Smooth muscle cell (in vitro differentiated cells): ENCODE data around the gene PTPRN2. TPM values are rescaled to one million over a fixed set of nuclear protein-coding genes. Genes with fewer than 3 reads are reported as not detected.

Experiments used
- DNase-seq: peaks from one replicate; lab custom pipeline; 2025; ENCODE audit not compliant: unreplicated experiment; lab: John Stamatoyannopoulos, UW
- H2AFZ ChIP-seq: fragments of 200-600 bp; sonication (generic); 2 replicates; pipeline ENCODE4 v1.6.0; 2016; ENCODE audit warnings: antibody characterized with exemption, low read depth, mild to moderate bottlenecking
- H3F3A ChIP-seq: fragments of 200-600 bp; sonication (generic); 2 replicates; pipeline ENCODE4 v1.6.0; 2017; ENCODE audit warnings: antibody characterized with exemption, low read depth
- H3K27ac ChIP-seq: fragments of 200-600 bp; sonication (generic); 2 replicates; pipeline ENCODE4 v1.5.1; 2016; ENCODE audit warnings: low read depth, mild to moderate bottlenecking
- H3K27me3 ChIP-seq: fragments of 200-600 bp; sonication (generic); 2 replicates; pipeline ENCODE4 v1.6.1; 2016; ENCODE audit warnings: low read depth, mild to moderate bottlenecking
- H3K36me3 ChIP-seq: fragments of 200-600 bp; sonication (generic); 2 replicates; pipeline ENCODE4 v1.5.1; 2016; ENCODE audit warnings: low read depth
- H3K4me1 ChIP-seq: fragments of 200-600 bp; sonication (generic); 2 replicates; pipeline ENCODE4 v1.5.1; 2016; ENCODE audit warnings: low read depth
- H3K4me2 ChIP-seq: fragments of 200-600 bp; sonication (generic); 2 replicates; pipeline ENCODE4 v1.6.0; 2016; ENCODE audit warnings: mild to moderate bottlenecking
- H3K4me3 ChIP-seq: fragments of 200-600 bp; sonication (generic); 2 replicates; pipeline ENCODE4 v1.5.1; 2016; ENCODE audit warnings: mild to moderate bottlenecking
- H3K79me2 ChIP-seq: fragments of 200-600 bp; sonication (generic); 2 replicates; pipeline ENCODE4 v1.6.0; 2016; ENCODE audit warnings: low read depth, mild to moderate bottlenecking
- H3K9ac ChIP-seq: fragments of 200-600 bp; sonication (generic); 2 replicates; pipeline ENCODE4 v1.6.0; 2016; ENCODE audit warnings: low read depth
- H3K9me3 ChIP-seq: fragments of 200-600 bp; sonication (generic); replicated peaks from 2 replicates; pipeline ENCODE4 v1.5.1; 2016; ENCODE audit warnings: low read depth
- H4K20me1 ChIP-seq: fragments of 200-600 bp; sonication (generic); 2 replicates; pipeline ENCODE4 v1.6.0; 2016; ENCODE audit warnings: low read depth
- CTCF ChIP-seq: fragments of 200-600 bp; sonication (generic); IDR thresholded peaks from 2 replicates; pipeline ENCODE4 v1.5.1; 2017; ENCODE audit warnings: borderline replicate concordance, mild to moderate bottlenecking, antibody characterized with exemption; ENCODE audit not compliant: insufficient read depth, poor library complexity, severe bottlenecking
- WGBS: methylation state at CpG from one replicate; pipeline ENCODE4 v1.1.7; 2016; ENCODE audit warnings: low lambda C conversion rate; 5-methylcytosine and 5-hydroxymethylcytosine counted together
- polyA plus RNA-seq: library from polyadenylated mRNA; unstranded; fragments of >200 nt; fragmentation: Nextera tagmentation; extraction: Ambion mirVana; gene quantifications from 2 replicates; pipeline ENCODE4 v1.2.1, GENCODE V29; 2016
- total RNA-seq: library from RNA; depleted of rRNA; stranded (reverse); fragments of >200 nt; gene quantifications from 2 replicates; pipeline ENCODE4 v1.2.3, GENCODE V29; 2014

The PTPRN2 gene
- total and polyA plus RNA-seq, 2 experiments from 2014 or later = 0.09 to 0.87 TPM

- H3K4me3 ChIP-seq = no peak overlapping the region
- no peak for DNase-seq
- H3K9me3 ChIP-seq = no peaks in the 10 kb centered on the region
- H3K79me2 ChIP-seq = no peaks in the 10 kb centered on the region
- 88% methylated on average over 15 of the region's 15 CpGs for WGBS
- H4K20me1 ChIP-seq = no peaks in the 10 kb centered on the region
- H3K27me3 ChIP-seq = no peaks in the 10 kb centered on the region
- H3K9ac ChIP-seq = no peak overlapping the region
- no peaks in the 10 kb centered on the region for H3K4me1 ChIP-seq
- no peak for TF ChIP-seq CTCF
- no peak overlapping the region for H3K27ac ChIP-seq
- H2AFZ ChIP-seq = no peak overlapping the region
- H3K36me3 ChIP-seq = no peaks in the 10 kb centered on the region
- no peaks in the 10 kb centered on the region for H3F3A ChIP-seq
- H3K4me2 ChIP-seq = no peak overlapping the region
Observed at GRCh38 chr7:158272509-158273137, 315.0 kb downstream of the PTPRN2 start.

GRCh38 chr7:158272091-158272490 lies 315.5 kb downstream of the PTPRN2 start:
- no peak overlapping the region for H3K4me3 ChIP-seq
- H3F3A ChIP-seq = no peaks in the 10 kb centered on the region
- H2AFZ ChIP-seq = no peak overlapping the region
- no peaks in the 10 kb centered on the region for H3K9me3 ChIP-seq
- no peaks in the 10 kb centered on the region for H3K79me2 ChIP-seq
- no peaks in the 10 kb centered on the region for H3K36me3 ChIP-seq
- H3K4me2 ChIP-seq = no peak overlapping the region
- no peak overlapping the region for H3K9ac ChIP-seq
- no peak for TF ChIP-seq CTCF
- DNase-seq = no peak
- no peaks in the 10 kb centered on the region for H4K20me1 ChIP-seq
- H3K27me3 ChIP-seq = no peaks in the 10 kb centered on the region
- H3K4me1 ChIP-seq = no peaks in the 10 kb centered on the region
- 90% methylated on average over 12 of the region's 12 CpGs for WGBS
- no peak overlapping the region for H3K27ac ChIP-seq

GRCh38 chr7:158271646-158272045 lies 316.0 kb downstream of the PTPRN2 start:
- Histone ChIP-seq H3K79me2 (no peaks in the 10 kb centered on the region), H3K4me2 (no peak overlapping the region), H3K9me3 (no peaks in the 10 kb centered on the region), H4K20me1 (no peaks in the 10 kb centered on the region), H3K27ac (no peak overlapping the region), H2AFZ (no peak overlapping the region), H3K4me1 (no peaks in the 10 kb centered on the region), H3F3A (no peaks in the 10 kb centered on the region), H3K27me3 (no peaks in the 10 kb centered on the region), H3K9ac (no peak overlapping the region), H3K4me3 (no peak overlapping the region), H3K36me3 (no peaks in the 10 kb centered on the region)
- DNase-seq = no peak
- no peak for TF ChIP-seq CTCF
- 89% methylated on average over 11 of the region's 11 CpGs for WGBS

GRCh38 chr7:158270856-158271413 lies 316.7 kb downstream of the PTPRN2 start:
- no peak overlapping the region for H3K9ac ChIP-seq
- H4K20me1 ChIP-seq = no peaks in the 10 kb centered on the region
- no peaks in the 10 kb centered on the region for H3K4me1 ChIP-seq
- no peak for TF ChIP-seq CTCF
- H3K4me3 ChIP-seq = no peak overlapping the region
- H3K27me3 ChIP-seq = no peaks in the 10 kb centered on the region
- H3K36me3 ChIP-seq = no peaks in the 10 kb centered on the region
- no peak overlapping the region for H3K4me2 ChIP-seq
- DNase-seq = no peak
- no peaks in the 10 kb centered on the region for H3K79me2 ChIP-seq
- no peak overlapping the region for H3K27ac ChIP-seq
- H3F3A ChIP-seq = no peaks in the 10 kb centered on the region
- 82% methylated on average over 8 of the region's 9 CpGs for WGBS
- H3K9me3 ChIP-seq = no peaks in the 10 kb centered on the region
- H2AFZ ChIP-seq = no peak overlapping the region
